Subcutaneous adipose tissue (tissue), 4 donors: ENCODE measurements around the gene PRKG1. TPM values are rescaled to one million over a fixed set of nuclear protein-coding genes. Genes with fewer than 3 reads are reported as not detected.

Experiments
- total RNA-seq, 4 donors: library from RNA; depleted of rRNA; stranded (reverse); fragments of >200 nt; gene quantifications; one replicate each; pipeline ENCODE4 v1.1.0, GENCODE V29; 2016
- TF ChIP-seq, protein P1 (sequence below): fragments of 450-650 bp; IDR thresholded peaks from one replicate; pipeline ENCODE4 v1.5.1; 2016; ENCODE audit warnings: low read depth, mild to moderate bottlenecking, control low read depth, antibody characterized with exemption, moderate library complexity

The PRKG1 gene
- total RNA-seq, 4 donors from 2014 or later: 7.6 to 17.2 (median 10.7) TPM

DNA sequence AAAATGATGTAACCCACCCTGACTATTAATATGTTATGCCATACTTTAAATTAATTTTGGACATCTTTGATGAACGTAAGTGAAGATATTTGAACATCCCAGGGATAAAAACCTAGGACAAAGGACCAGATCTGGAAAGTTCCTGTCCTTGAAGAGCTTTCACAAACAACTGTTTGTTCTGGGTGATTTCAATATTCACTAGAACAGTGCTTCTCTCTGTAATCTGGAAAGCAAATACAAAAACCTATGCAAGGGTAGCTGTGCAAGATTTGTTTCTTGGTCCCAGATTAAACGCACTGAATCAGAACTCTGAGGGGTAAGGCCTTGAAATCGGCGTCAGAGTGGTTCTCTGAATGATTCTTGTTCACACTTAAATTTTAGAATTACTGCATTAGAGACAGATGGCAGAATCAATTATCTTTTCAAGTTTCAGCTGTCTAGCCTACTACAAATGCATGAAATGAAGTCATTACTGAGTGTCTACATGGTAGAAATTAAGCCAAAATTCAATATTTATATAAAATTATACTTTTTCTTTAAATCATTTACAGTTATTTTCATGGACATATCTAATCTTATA lies 694.7 kb downstream of the PRKG1 start:
- TF ChIP-seq, protein P1, sequence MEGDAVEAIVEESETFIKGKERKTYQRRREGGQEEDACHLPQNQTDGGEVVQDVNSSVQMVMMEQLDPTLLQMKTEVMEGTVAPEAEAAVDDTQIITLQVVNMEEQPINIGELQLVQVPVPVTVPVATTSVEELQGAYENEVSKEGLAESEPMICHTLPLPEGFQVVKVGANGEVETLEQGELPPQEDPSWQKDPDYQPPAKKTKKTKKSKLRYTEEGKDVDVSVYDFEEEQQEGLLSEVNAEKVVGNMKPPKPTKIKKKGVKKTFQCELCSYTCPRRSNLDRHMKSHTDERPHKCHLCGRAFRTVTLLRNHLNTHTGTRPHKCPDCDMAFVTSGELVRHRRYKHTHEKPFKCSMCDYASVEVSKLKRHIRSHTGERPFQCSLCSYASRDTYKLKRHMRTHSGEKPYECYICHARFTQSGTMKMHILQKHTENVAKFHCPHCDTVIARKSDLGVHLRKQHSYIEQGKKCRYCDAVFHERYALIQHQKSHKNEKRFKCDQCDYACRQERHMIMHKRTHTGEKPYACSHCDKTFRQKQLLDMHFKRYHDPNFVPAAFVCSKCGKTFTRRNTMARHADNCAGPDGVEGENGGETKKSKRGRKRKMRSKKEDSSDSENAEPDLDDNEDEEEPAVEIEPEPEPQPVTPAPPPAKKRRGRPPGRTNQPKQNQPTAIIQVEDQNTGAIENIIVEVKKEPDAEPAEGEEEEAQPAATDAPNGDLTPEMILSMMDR: no peak

DNA sequence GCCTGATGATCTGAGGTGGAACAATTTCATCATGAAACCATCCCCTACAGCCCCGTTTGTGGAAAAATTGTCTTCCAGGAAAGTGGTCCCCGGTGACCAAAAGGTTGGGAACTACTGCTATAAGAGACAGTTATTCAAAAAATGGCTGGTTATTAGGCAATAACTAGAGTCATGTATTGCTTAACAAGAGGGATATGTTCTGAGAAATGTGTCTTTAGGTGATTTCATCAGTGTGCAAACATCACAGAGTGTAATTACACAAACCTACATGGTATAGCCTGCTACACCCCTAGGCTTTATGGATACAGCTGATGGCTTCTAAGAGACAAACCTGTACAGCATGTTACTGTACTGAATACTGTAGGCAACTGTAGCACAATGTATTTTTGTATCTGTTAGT lies 696.4 kb downstream of the PRKG1 start:
- TF ChIP-seq, protein P1: no peak

DNA sequence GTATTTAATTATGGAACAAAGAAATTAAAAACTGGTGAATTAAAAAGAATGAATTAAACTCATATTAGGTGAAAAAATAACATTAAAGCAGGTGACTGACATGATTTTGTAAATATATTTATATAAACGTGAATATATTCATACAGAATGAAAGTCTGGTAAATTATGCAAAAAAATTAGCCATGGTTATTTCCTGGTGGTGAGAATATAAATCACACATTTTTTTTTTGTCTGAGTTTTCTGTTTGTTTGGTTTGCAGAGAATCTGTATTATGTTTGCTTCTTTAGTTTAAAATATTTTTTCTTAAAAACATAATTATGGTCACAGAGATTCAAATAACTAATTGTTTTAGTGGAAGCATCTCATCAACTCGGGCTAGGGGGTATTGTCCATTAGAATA lies 698.1 kb downstream of the PRKG1 start:
- TF ChIP-seq, protein P1: no peak

DNA sequence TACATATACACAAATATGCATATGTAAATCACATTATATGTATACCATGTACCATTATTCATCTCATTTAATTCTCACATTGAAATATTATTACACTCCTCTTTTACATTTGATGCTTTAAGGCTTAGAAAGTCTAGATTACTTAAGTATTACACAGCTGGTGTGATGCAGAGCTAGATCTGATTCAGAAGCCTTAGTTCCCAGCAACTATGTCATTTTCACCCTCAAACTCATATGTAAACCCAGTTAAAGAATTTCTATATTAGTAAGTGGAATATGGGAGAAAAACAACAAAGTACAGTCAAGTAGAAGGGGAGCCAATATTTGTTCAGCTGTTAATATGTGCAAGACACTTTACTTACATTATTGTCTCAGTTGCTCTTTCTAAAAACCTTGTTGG lies 699.4 kb downstream of the PRKG1 start:
- TF ChIP-seq, protein P1: no peak

DNA sequence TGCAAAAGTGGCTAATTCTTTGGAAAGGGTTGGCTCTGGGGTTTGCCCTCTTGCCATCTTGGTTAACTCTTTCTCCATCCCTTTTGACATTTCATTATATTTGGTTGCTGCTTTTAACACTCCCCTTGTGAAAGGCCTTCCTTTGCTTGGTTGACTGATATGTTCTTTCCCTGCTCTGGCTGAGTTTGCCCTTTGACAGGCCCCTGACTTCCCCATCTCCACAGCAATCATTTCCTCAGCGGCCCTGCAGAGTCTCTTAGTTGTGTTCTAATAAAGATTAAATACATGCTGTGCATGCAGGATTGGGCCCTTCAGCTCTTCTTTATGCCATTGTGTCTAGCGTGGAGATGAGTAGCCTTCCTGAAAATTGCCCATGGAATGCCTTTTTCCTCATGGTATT lies 709.7 kb downstream of the PRKG1 start:
- TF ChIP-seq, protein P1: no peak

DNA sequence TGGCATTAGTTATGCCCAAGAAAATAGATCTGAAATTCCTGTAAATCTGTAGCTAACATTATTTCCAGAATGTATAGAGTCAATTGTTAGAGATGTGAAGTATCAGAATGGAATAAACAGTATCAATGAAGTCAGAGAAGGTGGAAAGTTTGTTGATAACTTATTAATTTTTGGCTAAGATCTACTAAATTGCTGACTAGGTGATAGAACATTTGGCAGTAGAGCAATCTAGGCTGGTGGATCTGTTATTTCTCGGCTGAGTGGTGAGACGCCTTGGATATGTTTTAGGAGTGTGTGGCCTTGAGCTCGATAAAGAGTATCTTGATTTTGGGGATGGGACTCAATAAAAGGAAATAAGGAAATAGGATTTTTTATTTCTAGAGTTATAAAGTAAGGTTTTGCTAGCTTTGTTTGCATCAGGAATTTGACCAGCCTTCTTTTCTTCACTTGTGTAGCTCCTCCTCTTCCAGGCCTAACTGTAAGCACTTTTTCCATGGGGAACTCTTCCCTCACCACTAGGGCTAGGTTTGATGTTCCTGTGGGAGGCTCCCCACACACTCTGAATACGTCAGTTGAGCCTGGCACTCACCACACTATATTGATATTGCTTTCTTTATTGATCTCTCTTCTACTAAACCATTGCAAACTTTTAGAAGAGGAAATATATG lies 711.9 kb downstream of the PRKG1 start:
- TF ChIP-seq, protein P1: no peak

DNA sequence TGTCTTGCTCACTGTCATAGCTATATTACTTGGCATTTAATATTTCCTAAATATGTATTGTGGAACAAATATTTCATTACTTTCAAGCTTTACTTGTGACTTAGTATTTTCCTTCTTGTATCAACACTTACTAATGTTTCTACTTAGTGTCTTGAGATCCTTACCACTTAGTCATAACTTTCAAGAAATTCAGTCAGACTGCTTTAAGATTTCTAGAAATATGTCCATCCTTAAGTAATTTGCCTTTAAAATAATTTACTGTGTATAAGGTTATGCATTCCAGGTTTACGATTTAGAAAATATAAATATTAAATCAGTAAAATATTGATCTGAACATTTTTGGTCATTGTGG lies 712.4 kb downstream of the PRKG1 start:
- TF ChIP-seq, protein P1: no peak
